Hippocampal formation (tissue), 2 donors: ENCODE results near the gene KCNT1.

Experiments used
- DNase-seq, 2 donors: peaks; one replicate each; lab custom pipeline; 2025; lab: John Stamatoyannopoulos, UW

KCNT1 gene

DNA sequence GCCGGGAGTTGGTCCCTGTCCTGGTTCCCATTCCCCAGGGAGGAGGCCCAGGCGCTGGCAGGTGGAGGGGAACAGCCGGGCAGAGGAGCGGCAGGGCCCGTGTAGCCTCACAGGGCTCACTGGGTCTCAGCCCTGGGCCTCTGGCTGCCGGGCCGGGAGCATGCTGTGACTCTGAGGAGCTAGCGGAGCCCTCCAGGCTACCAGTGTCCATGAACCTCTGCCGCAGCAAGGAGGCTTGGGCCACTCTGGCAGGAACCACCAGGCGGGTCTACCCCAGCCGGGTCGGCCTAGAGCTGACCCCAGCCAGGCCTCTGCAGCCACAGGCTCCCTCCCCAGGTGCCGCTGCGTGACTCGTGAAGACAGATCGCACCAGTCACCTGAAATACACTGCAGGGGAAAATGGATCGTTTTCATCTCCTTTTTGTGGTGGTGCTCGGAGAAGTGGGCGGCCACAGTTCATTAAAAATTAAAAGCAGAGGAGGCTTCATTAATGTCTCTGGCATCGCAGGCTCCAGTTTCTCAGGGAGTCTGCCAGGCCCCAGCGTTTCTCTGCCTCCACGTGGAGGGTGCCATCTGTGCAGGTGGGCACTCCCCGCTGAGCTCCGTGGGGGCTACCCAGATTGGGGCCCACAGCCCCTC is 43.8 kb downstream of the KCNT1 start:
- DNase-seq: no peak

DNA sequence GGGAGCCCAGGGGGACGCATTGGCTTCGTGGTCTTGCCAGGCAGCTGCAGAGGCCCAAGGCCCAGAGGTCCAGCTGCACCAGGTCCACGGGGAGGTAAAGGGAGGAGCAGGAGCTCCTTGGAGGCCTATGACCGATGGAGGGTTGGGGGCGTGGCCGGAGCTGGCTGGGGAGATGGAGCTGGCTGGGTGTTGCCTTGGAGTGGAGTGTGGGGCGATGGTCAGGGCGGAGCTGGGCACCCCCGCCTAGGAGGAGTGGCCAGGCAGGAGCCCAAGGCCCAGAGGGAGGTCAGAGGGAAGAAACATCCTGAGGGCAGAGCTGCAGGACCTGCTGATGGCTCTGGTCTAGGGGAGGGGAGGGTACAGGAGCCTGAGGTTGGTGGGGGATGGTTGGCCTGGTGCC is 44.6 kb downstream of the KCNT1 start:
- no peak for DNase-seq

DNA sequence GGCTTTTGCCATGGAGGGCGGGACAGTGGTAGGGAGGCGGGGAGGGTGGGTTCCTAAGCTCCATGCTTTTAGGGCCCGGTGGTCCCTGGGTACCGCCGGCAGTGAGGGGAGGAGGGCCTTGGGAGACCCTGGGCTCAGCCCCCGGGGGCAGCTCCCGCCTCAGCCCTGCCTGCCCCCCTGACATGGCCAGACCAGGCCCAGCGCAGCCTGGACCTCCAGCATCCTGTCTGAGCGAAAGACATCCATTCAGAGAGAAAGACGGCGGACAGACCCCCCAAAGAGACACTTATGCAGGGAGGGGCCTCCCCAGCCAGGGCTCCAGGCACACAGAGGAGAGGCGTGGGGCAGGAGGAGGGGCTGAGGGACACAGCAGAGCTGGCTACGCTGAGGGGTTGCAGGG is 45.3 kb downstream of the KCNT1 start:
- DNase-seq: no peak

DNA sequence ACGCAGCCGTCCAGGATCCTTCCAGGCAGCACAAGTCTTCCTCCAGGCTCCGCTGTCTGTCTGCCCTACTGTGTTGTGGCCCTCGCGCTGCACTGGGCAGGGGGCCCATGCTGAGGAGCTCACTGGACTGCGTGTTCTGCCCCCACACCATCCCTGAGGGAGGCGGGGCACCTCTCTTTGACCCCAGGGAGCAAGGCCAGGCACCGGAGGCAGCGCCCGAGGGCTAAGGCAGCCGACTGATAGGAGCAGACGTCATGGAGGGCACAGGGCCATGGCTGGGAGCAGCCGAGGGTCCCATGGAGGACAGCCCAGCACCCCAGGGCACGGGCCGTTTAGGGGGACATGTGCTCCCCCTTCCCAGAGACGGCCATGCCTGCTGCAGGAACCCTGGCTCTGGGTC is 46.7 kb downstream of the KCNT1 start:
- no peak for DNase-seq

DNA sequence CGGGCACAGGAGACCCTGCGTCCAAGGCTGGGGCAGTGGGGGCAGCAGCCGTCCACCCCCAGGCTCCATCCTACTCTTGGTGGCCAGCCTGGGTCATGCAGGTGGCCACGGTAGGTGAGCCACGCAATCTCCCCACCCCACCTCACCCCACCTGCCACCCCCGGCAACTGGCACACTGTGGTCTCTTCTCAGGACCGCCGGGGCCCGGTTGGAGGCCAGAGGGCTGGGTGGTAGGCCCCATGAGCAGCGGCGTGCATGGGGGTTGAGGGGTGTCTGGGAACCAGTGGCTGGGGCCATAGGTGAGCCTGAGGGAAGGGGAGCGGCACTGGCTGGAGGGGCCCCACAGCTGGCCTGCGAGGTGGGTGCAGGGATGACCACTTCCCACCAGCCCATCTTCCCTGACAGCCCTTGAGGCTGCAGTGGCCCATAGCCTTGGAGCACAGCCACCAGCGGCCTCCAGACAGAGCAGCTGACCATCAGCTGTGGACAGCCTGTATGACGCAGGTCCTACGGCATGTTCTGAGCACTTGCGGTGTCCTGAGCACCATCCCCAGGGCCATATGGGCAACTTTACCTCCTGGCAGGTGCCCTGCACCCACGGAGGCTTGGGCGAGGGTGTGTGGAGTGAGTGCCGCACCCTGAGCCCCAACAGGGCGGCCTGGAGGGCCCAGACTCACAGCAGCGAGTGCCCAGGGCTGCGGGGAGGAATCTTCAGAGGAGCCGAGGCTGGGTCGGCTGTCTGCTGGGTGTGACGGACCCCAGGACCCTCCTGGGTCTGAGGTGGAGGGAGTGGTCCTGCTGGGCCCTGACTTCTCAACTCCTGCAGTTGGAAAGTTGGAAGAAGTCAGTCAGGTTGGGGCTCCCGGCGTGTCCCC is 47.4 kb downstream of the KCNT1 start:
- DNase-seq: no peak

DNA sequence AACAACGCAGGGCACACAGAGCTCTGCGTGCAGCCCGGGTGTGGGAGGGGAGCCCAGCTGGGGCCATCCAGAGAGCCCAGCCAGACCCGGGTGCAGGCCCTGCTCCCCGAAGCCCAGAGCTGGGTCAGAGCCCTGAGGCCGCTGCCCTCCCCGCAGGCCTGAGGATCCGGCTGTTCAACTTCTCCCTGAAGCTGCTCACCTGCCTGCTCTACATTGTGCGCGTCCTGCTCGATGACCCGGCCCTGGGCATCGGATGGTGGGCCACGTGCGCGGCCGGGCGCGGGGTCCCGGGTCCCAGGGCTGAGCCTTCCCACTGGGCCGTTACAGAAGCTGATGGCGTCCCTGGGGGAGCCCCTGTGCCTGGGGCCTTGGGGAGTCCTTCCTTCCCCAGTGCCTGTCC is 48.8 kb downstream of the KCNT1 start:
- DNase-seq: no peak

DNA sequence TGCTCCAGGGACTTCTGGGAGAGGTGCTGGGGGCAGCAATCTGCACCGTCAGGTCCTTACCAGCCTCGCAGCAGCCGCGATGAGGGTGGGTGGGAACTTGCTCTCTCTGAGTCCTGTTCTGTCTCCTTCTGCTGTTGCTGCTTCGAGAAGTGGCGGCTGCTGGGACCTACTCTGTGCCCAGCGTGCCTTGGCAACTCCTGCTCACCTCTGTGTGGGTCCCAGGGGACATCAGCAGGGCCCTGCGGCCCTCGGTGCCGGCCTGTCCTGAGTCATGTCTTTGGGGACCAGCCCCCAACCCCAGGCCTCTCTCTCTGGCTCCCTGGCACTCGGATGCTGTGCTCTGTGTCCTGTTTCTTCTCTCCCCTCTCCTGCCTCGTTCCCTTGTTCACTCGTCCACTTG is 49.5 kb downstream of the KCNT1 start:
- no peak for DNase-seq

DNA sequence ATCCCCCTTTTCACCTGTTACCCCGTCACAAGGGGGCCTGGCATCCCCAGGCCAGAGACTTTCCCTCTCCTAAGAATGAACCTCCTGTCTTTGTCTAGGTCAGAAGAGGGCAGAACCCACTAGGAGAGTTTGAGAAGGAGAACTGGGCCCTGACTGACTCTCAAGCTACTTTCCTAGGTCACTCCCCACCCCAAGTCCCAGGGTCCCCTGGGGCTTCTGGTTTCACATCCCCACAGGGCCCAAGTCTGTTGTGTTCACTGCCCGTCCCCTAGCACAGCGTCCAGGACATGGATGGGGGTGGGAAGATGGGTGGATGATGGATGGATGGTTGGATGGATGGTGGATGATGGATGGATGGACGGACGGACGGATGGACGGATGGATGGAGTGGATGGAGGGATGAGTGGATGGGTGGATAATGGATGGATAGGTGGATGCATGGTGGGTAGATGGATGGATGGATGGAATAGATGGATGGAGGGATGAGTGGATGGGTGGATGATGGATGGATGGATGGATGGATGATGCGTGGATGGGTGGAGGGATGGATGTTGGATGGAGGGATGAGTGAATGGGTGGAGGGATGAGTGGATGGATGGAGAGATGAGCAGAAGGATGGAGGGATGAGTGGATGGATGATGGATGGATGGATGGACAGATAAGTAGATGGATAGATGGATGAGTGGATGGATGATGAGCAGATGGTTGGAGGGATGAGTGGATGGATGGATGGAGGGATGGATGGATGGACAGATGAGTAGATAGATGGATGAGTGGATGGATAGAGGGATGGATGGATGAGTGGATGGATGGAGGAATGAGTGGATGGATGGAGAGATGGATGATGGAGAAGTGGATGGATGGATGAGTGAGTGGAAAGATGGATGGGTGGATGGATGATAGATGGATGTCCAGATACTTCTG is 50.6 kb downstream of the KCNT1 start:
- DNase-seq: no peak

DNA sequence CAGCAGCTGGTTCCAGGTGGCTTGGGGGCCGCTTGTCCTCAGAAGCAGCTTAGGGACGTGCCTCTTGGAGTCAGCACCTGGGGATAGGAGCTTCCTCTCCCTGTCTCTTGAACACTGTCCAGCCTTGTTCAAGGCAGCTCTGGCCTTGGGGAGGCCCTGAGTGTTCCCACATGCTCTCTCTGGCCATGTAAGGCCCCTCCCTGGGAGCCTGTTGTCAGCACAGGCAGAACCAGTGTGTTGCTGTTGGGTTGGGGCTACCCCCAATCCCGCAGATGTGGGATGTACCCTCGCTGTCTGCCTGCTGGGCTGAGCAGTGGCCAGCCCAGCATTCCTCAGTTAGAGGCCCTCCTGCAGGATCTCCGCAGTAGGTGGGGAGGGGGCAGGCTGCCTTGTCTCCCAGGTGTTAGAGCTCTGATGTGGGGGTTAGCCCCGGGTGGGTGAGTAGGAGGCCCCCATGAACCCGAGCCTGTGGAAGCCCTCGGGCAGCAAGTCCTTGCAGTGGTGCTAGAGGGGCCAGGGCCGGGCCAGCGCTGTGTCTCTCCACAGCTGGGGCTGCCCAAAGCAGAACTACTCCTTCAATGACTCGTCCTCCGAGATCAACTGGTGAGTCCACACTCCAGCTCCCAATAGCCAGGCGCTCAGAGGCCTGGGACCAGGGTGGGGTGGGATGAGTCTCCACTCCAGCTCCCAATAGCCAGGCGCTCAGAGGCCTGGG is 51.6 kb downstream of the KCNT1 start:
- DNase-seq: no peak

DNA sequence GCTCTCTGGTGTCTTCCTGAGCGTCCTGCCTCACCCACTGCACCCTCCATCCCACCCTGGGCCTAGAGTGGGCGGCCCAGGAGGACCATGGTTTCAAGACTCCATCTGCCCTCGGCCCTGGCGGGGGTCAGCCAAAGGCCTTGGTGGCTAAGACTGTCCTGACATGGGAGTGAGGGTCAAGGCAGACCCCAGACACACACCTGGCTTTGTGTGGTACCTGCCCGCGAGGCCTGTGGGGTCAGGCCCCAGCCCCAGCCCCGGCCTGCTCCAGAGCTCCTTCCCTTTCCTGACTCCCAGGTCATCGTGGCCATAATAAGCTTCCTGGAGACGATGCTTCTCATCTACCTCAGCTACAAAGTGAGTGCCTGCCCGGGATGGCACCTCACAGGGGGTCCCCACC is 54.6 kb downstream of the KCNT1 start:
- no peak for DNase-seq

DNA sequence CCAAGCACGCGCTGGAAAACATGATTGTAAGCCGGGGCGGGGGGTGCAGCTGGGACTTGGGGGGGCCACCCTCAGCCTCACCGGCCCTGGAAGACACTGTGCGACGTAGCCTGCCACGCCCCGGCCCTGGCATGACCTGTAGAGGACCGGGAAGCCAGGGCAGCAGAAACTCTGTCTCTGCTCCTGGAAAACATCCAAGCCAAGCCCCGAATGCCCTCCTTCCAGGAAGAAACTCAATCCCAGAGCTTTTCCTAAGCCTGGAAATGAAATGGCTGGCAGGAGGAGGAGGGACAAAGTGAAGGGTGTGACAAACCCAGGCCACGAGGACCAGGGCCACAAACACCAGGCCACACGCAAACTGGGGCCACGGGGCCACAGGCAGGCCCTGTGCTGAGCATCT is 55.4 kb downstream of the KCNT1 start:
- no peak for DNase-seq

DNA sequence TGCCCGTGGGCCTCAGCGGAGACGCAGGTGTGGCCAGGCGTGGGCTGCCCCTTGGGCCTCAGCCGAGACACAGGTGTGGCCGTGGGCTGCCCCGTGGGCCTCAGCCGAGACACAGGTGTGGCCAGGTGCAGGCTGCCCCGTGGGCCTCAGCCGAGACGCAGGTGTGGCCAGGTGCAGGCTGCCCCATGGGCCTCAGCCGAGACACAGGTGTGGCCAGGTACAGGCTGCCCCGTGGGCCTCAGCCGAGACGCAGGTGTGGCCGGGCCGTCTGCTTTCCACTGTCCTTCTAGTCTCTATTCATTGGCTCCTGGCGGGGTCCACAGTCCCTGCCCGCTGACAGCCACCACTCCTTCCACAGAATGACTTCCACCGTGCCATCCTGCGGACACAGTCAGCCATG is 56.1 kb downstream of the KCNT1 start:
- DNase-seq: no peak

DNA sequence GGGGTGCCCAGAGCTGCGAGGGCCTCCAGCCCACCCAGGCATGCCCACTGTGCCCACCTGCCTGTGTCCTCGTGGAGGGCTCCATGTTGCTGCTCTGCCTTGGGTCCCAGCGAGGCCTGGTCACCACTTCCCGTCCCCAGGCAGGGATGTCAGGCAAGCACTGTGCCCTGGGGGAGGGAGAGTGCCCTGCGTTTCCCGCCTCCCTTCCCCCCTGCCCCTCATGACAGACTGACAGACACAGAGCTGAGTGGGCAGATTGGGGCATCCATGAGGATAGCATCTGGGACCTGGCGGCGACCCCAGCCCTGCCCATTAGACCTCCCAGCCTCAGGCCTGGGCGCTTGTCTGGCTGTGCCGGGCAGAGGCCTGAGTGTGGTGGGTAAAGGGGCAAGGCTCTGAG is 56.9 kb downstream of the KCNT1 start:
- no peak for DNase-seq

DNA sequence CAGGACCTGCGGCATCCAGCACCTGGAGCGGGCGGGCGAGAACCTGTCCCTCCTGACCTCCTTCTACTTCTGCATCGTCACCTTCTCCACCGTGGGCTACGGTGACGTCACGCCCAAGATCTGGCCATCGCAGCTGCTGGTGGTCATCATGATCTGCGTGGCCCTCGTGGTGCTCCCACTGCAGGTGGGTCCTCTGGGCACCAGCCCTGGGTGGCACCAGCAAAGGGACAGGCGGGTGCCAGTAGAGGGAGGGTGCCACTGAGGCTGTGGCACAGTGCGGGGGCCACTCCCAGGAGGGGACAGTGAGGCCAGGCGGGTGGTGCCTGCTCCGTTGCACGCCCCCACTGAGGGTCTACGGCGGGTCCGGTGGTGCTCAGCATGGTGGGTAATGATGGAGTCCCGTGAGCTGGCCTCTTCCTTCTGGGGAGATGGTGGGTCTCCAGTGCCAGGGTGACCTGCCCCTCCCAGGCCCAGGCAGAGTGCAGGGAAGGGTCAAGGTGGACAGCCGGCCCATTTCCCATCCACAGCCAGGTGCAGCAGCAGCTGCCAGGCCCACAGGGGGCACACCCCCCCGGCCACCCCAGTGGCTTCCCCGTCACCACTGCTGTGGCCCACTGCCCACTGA is 57.8 kb downstream of the KCNT1 start:
- DNase-seq: no peak

DNA sequence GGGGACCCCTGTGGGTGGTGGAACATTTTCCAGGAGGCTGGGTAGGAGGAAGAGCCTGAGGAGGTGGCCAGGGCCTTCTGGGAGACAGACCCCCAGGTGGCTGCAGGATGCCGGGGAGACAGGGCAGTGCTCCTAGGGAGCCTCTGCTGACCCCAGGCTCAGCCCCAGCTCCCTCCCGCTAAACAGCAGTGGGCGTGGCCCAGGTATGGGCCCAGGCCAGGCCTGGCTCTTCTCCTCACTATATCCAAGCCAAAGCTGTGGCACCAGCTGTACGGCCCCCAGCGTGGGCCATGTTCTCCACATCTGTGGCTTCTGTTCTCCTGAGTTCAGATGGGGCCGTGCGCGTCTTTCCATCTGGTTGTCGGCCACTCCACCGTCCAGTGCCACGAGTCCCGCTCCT is 58.5 kb downstream of the KCNT1 start:
- DNase-seq: no peak

DNA sequence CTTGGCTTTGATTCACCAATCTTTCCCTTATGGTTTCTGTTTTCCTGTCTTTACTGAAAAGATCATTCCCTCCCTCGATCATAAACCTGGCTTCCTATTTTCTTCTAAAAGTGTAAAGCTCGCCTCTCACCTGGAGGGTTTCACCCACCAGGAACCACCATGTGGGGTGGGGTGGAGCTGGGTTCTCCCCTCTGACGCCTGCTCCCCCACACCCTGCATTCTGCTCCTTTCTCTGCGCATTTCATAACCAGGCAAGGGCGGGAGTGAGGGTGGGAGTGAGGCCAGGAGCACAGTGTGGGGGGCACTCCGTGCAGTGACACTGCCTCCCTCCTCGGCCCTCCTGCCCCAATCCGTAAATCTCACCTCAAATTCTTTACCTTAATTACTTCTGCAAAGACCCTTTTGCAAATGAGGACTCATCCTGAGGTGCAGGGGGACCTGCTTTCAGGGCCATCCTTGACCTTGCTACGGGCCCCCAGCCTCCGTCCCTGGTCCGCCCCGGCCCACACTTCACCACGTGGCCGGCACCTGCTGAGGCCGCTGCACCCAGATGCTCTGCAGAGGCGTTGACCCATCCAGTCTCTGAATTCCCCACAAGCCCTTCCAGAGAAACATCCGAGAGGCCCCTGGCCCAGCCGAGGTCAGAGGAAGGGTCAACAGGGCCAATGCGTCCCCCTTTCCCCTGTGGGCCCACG is 59.3 kb downstream of the KCNT1 start:
- DNase-seq: no peak

DNA sequence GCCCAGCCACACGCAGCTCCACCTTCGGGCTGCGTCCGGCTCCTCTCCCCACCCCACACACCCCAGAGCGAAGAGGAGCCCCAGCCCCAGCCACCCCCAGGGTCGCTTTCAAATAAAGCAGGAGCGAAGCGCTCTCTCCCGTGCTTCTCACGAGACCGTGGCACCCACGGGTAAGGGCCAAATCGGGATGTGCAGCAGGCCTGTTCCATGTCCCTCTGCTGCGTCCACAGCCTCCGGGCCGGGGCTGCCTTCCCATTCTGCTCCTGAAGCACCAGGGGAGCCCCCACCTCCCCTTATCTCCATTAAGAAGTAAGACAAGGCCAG is 59.8 kb downstream of the KCNT1 start:
- no peak for DNase-seq

DNA sequence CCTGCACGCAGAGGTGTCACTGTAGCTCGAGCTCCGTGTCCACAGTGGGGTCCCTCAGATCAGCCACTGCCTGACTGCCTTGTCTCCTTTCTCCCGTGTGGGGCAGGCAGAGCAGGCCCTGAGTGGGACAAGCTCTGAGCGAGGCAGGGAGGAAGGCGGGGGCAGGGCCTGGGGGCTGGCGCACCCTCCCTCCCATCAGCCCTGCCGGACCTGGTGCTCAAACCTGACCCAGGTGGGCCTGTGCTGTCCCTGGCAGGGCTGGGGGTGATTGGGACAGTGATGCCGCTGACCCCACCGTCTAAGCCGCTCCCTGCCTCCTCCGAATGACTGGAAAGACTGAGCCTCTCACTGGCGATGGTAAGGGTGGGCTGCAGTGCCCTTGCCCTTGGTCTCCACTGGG is 60.9 kb downstream of the KCNT1 start:
- DNase-seq: no peak

DNA sequence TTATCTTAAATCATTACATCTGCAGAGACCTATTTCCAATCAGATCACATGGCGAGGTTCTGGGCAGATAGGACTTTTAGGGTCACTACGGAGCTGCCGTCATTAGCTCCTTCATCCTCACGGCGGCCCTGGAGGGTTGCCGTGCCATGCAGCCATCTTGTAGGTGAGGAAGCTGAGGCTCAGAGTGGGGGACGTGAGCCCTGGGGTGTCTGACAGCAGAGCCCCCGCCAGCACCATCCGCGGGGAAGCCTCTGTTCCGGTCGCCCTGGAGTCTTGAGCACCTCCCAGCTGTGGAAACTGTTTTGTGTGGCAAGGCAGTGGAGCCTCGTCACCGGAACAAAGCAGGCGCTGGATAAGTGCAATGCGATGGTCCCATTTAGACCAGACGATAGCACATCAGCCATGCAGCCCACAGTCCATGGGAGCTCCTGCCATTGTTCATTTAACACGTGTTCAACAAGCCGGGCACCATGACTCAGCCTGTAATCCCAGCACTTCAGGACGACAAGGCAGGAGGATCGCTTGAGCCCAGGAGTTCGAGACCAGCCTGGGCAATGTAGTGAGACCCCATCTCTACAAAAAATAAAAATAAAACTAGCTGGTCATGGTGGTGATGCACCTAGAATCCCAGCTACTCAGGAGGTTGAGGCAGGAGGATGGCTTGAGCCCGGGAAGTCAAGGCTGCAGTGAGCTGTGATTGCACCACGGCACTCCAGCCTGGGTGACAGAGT is 61.9 kb downstream of the KCNT1 start:
- no peak for DNase-seq

DNA sequence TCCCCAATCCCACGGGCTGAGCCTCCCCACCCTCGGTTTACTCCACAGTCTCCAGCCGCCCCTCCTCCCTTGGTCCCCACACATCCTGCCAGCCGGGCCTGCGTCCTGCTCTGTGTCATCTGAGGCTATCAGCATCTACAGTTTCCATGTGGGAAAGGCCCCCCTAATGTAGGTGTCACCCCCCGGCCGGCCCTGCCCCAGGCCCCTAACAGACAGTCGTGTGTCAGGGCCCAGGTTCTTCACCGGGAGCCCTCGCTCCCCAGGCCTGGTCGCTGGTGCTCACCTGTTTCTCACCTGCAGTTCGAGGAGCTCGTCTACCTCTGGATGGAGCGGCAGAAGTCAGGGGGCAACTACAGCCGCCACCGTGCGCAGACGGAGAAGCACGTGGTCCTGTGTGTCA is 62.7 kb downstream of the KCNT1 start:
- no peak for DNase-seq
